Kidney epithelial cell (primary cell): ENCODE measurements around the gene KCNS3. TPM values are rescaled to one million over a fixed set of nuclear protein-coding genes. Genes with fewer than 3 reads are reported as not detected.

Source experiments
- DNase-seq: peaks from one replicate; pipeline ENCODE4 v3.0.0-alpha.2; 2010; ENCODE audit warnings: low read depth
- H3K27me3 ChIP-seq: 2 replicates; pipeline ENCODE4 v1.6.0; 2011; ENCODE audit warnings: low read length; ENCODE audit not compliant: control insufficient read depth, insufficient read depth
- H3K36me3 ChIP-seq: 2 replicates; pipeline ENCODE4 v1.5.1; 2011; ENCODE audit warnings: low read length; ENCODE audit not compliant: control insufficient read depth, insufficient read depth
- H3K4me3 ChIP-seq: 2 replicates; pipeline ENCODE4 v1.5.1; 2011; ENCODE audit warnings: low read depth, mild to moderate bottlenecking, control low read depth, low read length
- total RNA-seq: library from RNA; depleted of rRNA; stranded (reverse); fragments of >200 nt; gene quantifications from 2 replicates; pipeline ENCODE4 v1.2.3, GENCODE V29; 2015
- TF ChIP-seq, protein P1 (sequence below): IDR thresholded peaks from 2 replicates; pipeline ENCODE4 v1.5.1; 2011; ENCODE audit warnings: mild to moderate bottlenecking, moderate library complexity, low read length, control low read depth, inconsistent platforms; ENCODE audit not compliant: insufficient read depth, poor library complexity, severe bottlenecking

Gene KCNS3
- total RNA-seq, 1 donor from 2014 or later, result 8.9 TPM

DNA sequence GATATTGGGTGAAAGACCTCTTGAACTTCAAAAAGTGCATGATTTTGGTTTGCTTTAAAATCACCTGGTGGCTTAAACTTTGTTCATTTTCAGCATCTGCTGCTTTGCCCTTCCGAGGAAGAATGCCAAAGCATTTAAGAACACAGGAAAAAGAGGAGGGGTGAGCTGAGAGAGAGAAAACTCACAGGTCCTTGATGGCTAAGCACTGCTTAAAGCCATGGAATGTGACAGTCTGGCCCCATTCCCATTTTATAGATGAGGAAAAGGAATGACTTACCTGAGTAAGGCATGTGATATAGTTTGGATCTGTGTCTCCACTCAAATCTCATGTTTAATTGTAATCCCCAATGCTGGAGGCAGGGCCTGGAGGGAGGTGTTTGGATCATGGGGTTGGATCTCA lies 58.1 kb downstream of the KCNS3 start:
- Histone ChIP-seq H3K4me3 (no peak overlapping the region), H3K36me3 (no peaks in the 10 kb centered on the region), H3K27me3 (no peaks in the 10 kb centered on the region)
- TF ChIP-seq, protein P1, sequence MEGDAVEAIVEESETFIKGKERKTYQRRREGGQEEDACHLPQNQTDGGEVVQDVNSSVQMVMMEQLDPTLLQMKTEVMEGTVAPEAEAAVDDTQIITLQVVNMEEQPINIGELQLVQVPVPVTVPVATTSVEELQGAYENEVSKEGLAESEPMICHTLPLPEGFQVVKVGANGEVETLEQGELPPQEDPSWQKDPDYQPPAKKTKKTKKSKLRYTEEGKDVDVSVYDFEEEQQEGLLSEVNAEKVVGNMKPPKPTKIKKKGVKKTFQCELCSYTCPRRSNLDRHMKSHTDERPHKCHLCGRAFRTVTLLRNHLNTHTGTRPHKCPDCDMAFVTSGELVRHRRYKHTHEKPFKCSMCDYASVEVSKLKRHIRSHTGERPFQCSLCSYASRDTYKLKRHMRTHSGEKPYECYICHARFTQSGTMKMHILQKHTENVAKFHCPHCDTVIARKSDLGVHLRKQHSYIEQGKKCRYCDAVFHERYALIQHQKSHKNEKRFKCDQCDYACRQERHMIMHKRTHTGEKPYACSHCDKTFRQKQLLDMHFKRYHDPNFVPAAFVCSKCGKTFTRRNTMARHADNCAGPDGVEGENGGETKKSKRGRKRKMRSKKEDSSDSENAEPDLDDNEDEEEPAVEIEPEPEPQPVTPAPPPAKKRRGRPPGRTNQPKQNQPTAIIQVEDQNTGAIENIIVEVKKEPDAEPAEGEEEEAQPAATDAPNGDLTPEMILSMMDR, result no peak
- DNase-seq, result no peak

DNA sequence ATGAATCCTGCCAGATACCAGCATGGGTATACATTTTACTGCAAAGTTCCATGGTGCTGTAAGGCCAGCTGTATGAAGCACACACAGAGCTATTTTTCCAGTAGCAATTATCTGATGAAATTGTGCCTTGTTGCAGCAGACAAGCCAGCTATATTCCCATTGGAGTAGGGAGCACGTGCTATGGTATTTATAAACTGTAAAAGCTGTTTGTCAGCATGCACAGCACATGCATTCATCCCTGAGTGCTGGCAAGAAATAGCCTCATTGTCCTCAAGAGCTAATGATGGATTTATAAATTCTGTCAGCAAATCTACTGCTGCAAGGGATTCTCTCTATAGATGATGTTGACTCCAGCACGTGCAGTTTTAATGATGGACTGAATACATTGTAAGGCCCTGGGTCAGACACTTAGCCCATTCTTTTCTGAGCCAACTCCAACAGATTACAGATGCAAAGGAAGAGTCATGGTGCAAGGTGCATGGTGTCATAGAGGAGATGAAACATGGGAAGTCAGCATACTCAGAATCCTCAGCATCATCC lies 61.7 kb downstream of the KCNS3 start:
- no peaks in the 10 kb centered on the region for H3K36me3 ChIP-seq
- TF ChIP-seq, protein P1, result no peak
- no peaks in the 10 kb centered on the region for H3K27me3 ChIP-seq
- DNase-seq, result no peak
- H3K4me3 ChIP-seq, result no peak overlapping the region

DNA sequence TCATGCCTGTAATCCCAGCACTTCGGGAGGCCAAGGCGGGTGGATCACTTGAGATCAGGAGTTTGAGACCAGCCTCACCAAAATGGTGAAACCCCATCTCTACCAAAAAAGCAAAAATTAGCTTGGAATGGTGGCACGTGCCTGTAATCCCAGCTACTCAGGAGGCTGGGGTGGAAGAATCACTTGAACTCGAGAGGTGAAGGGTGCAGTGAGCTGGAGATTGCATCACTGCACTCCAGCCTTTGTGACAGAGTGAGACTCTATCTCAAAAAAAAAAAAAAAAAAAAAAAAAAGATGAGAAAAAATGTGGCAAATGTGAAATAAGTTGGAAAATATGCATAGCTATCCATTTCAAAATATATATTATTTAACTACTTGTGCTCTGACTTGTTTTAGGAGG lies 65.0 kb downstream of the KCNS3 start:
- Histone ChIP-seq H3K36me3 (no peaks in the 10 kb centered on the region), H3K27me3 (no peaks in the 10 kb centered on the region), H3K4me3 (no peak overlapping the region)
- DNase-seq, result no peak
- TF ChIP-seq, protein P1, result no peak

DNA sequence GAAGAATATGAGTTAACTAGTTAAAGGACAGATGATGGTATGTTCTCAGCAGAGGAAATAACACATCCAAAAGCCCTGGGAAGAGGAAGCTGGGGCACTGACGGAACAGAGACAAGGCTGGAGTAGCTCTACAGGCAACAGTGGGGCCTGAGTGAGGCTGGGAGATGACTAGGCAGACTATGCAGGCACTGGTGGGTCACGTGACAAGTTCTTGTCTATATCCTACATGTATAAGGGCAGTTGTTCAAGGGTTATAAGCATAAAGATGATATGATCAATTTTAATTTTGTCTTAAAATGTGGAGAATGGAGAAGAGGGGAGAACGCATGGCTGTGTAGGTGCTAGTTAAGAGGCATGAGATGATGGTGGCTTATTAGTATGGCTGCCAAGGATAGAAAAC lies 68.6 kb downstream of the KCNS3 start:
- H3K4me3 ChIP-seq, result no peak overlapping the region
- TF ChIP-seq, protein P1, result no peak
- no peak for DNase-seq
- no peaks in the 10 kb centered on the region for H3K36me3 ChIP-seq
- H3K27me3 ChIP-seq, result no peaks in the 10 kb centered on the region

DNA sequence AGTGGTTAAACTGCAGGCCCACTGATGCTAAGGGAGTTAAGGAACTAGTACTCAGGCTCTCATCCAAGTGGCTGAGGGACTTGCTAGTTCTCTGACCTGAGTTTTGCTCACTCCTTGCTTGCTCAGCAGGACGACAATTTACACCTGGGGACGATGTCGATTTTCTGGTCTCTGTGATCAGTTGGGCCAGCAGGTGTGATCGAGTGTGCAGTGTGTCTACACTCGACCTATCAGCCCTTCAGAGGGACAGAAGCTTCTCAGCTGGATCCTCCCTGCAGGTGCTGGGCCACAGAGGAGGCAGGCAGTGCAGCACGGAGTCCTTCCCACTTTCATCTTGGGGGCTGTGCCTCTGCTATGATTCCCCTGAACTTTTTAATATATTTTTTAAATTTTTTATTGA lies 71.5 kb downstream of the KCNS3 start:
- no peak for DNase-seq

DNA sequence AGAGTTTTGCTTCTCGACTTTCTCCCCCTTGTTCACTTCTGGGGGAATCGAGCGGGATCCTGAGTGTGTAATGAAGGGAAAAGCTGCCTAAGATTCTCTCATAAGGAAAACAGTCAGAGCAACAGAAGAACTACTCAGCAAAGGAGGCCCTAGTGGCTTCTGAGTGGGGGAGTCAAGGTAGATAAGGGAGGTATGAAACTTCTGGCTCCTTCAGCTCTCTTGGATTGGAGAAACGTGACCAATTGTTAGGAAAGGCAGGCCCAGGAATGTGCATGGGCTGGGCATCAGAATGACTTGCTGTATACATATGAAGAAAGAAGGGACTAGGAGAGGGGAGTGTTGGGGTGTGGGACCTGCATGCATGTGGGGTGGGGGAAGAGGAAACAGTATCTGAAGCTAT lies 73.1 kb downstream of the KCNS3 start:
- Histone ChIP-seq H3K27me3 (no peaks in the 10 kb centered on the region), H3K36me3 (no peaks in the 10 kb centered on the region), H3K4me3 (no peak overlapping the region)
- no peak for DNase-seq
- TF ChIP-seq, protein P1, result no peak

More for the DNA sequence above, 71.5 kb downstream of the KCNS3 start:
- Histone ChIP-seq H3K4me3 (no peak overlapping the region), H3K27me3 (no peaks in the 10 kb centered on the region), H3K36me3 (no peaks in the 10 kb centered on the region)
- TF ChIP-seq, protein P1, result no peak
